Measurements from ENCODE around the gene PRKCA.

DNA sequence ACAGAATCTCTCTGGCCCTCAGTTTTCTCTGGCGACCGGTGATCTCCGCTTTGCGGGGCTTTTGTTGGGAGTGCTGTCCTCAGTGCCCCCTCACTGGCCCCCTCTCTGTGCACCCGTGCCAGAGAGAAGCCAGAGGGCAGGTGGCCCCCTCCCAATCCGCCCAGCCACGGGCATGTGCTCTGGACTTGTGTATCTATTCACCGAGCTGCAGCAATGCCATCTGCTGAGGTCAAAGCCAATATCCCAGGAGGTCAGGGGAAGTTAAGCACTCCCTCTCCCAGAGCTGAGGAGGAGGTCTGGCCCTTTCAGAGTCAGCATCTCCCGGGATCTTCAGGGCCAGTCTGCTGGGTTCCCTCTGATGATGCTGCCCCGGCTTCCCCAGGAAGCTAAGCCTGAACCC lies 537.6 kb downstream of the PRKCA start:
- TF ChIP-seq FOXP1 (CRISPR knock-in tag; IDR thresholded peaks at IDR 0.05; ENCODE audit: borderline replicate concordance), result no peak
- TF ChIP-seq CTCF (IDR thresholded peaks at IDR 0.05), result no peak
- no peak for TF ChIP-seq JUN (CRISPR knock-in tag; IDR thresholded peaks at IDR 0.05)
- TF ChIP-seq ZNF512 (CRISPR knock-in tag; IDR thresholded peaks at IDR 0.05; ENCODE audit: borderline replicate concordance), result no peak
- TF ChIP-seq SMAD3 (CRISPR knock-in tag; IDR thresholded peaks at IDR 0.05; ENCODE audit: borderline replicate concordance), result no peak
- no peak for TF ChIP-seq MXD4 (CRISPR knock-in tag; IDR thresholded peaks at IDR 0.05; ENCODE audit: borderline replicate concordance)
- TF ChIP-seq ZNF263 (CRISPR knock-in tag; IDR thresholded peaks at IDR 0.05; ENCODE audit: low read depth), result no peak
- TF ChIP-seq TEAD4 (CRISPR knock-in tag; IDR thresholded peaks at IDR 0.05), result no peak
- no peak for TF ChIP-seq NR2C2 (CRISPR knock-in tag; IDR thresholded peaks at IDR 0.05)
- no peak for TF ChIP-seq MLX (CRISPR knock-in tag; IDR thresholded peaks at IDR 0.05)
- TF ChIP-seq, protein P1, sequence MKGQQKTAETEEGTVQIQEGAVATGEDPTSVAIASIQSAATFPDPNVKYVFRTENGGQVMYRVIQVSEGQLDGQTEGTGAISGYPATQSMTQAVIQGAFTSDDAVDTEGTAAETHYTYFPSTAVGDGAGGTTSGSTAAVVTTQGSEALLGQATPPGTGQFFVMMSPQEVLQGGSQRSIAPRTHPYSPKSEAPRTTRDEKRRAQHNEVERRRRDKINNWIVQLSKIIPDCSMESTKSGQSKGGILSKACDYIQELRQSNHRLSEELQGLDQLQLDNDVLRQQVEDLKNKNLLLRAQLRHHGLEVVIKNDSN (CRISPR knock-in tag; IDR thresholded peaks at IDR 0.05), result no peak

Data from WTC11 (cell line).